Motor neuron (in vitro differentiated cells): Measurements from ENCODE around the gene CCDC116. TPM values are rescaled to one million over a fixed set of nuclear protein-coding genes. Genes with fewer than 3 reads are reported as not detected.
A peak's percentile ranks its signal among the peaks of the same experiment; 100 is the strongest.

Experiments used
- ATAC-seq, 8 experiments: fragments of 200-7000 bp; cut with Tn5 transposase; replicated peaks in 6 of 8; 2 replicates each; pipeline ENCODE4 v1.8.0; 2021; ENCODE audit warnings: mild to moderate bottlenecking in 8 of 8, moderate library complexity in 8 of 8
- H3K27ac ChIP-seq, 2 donors: fragments of 250-450 bp; sonication (Bioruptor Pico); 2 replicates each; pipeline ENCODE4 v1.9.0; 2021; ENCODE audit warnings: antibody characterized with exemption in 2 of 2, mild to moderate bottlenecking in 2 of 2, moderate library complexity in 1 of 2
- H3K4me1 ChIP-seq, 2 donors: fragments of 250-450 bp; sonication (Bioruptor Pico); replicated peaks in 1 of 2; 2 replicates each; pipeline ENCODE4 v1.6.1; 2021; ENCODE audit warnings: antibody characterized with exemption in 2 of 2, mild to moderate bottlenecking in 2 of 2, moderate library complexity in 1 of 2
- H3K4me3 ChIP-seq, 5 donors: fragments of 250-450 bp; sonication (Bioruptor Pico); 2 replicates each; pipeline ENCODE4 v1.9.0; 2021; ENCODE audit warnings: antibody characterized with exemption in 5 of 5, mild to moderate bottlenecking in 5 of 5, moderate library complexity in 4 of 5
- WGBS, 10 experiments: fragments of 450-650 bp; shearing (Covaris generic); methylation state at CpG; one replicate each; pipeline ENCODE4 v1.0.0; 2022; 5-methylcytosine and 5-hydroxymethylcytosine counted together
- in situ Hi-C, 9 experiments: fragments of 400-800 bp; cut with MboI; loops; one replicate each; pipeline ENCODE4 v1.15.0; 2021; ENCODE audit warnings: low sequenced_read_pairs in 9 of 9, low pct_unique_long_range_greater_than_20kb in 2 of 9; ENCODE audit not compliant: unreplicated experiment in 9 of 9
- total RNA-seq, 8 experiments: library from RNA; unstranded; fragments of 300-600 nt; gene quantifications; 2 replicates each; pipeline versions ENCODE4 v1.2.3 to v1.2.4, GENCODE V29; 2022

The CCDC116 gene, protein sequence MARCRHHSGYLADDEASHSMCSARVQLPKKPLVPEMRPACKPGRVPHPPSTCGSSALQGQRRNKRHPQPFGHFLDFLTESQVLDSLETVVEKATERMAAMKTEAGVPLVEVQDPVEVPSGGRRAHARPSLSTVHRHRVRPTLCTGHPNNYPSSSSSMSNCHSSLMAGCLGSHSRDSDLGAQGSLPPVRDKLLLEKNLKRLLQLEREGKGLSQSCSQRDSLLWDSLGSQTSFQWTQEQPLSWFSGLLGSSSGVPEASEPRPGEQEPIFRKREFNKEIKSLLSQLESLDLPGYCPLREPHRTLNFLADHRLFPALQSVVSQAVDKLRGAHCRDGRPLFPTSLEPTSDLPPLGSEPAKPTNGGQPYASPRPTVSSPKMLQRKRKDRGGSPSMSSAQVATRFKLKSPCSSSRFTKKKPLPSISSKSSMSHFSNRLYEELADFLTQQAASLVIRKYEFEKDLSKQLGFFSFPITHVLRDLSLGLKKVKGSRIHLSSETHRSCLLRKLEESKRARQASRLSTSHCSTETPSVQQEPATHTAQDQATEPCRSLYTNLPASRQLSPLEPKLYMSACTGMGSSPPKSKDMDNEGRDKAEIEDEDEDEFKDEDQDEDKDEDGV
- 1 to 10 TPM in 1 of 8 experiments, under 1 TPM in 7; 0.11 to 1.2 (median 0.31) TPM for total RNA-seq

DNA sequence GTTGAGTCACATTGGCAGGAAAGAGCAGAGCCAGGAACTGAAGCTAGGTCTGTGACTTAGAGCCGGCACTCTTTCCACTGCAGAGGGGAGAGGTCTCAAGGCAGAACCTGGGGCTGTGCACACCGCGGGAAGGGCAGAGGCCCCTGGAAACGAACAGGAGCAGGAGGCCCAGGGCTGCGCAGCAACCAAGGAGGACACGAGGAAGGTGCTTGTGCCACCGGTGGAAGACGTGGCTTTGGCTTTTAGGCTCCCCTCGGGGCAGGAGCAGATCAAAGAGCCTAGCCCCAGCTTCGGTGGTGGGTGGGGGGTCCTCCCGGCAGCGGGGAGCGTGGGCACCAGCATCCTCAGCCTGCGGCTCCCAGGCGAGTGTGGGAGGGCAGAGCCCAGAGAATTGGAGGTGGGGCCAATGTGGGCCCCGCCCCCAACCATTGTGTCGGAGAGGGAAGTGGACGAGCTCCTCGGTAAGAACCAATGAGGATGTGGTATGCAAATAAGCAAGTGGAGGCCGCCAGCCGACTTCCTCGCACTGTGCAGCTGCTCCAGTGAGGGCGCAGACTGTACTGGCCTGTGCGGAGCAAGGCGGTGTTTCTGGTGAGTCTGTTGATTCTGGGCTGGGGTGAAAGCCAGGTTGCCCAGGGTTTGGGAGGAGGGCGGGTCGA lies at the start of gene CCDC116:
Gene CCDC116, plus strand, starts transcription at position 524 of the 659 bp plus-strand sequence. CDS start 422 bp downstream, outside the sequence.
- H3K4me3 ChIP-seq: no peak within 1 kb of the TSS

GRCh38 chr22:21582801-21583740 lies 49.5 kb upstream of the CCDC116 start:
- Histone ChIP-seq H3K4me1 (peaks cover 0 to 5% of the 10 kb centered on the region in 2 donors), H3K27ac (peak overlapping the region in 1 of 2 donors; percentile 12), H3K4me3 (no peak overlapping the region)
- in situ Hi-C loops: loop anchor here in 1 of 9 experiments (25.0 kb wide), 1 partner anchor 104 kb away; no protein-coding TSS in a partner anchor
- no peak for ATAC-seq
- WGBS, 10 experiments: 60 to 100% (median 94%) methylated on average over 1 to 6 of the region's 10 CpGs; no CpG with 5 or more reads in 1 of the 10 experiments

More for the DNA sequence above, at the start of gene CCDC116:
- no peak for ATAC-seq
- in situ Hi-C loops: no loop called here
- Histone ChIP-seq H3K27ac (peak within 1 kb of the TSS; percentile 19 to 56), H3K4me1 (peaks cover 10 to 11% of the 10 kb centered on the region in 2 donors)
- WGBS, 10 experiments: 78 to 100% (median 80%) methylated on average over 1 to 3 of the region's 27 CpGs; no CpG with 5 or more reads in 7 of the 10 experiments

GRCh38 chr22:21585389-21585788 lies 47.2 kb upstream of the CCDC116 start:
- Histone ChIP-seq H3K27ac (peak overlapping the region in 1 of 2 donors; percentile 45), H3K4me1 (peaks cover 0 to 5% of the 10 kb centered on the region in 2 donors), H3K4me3 (no peak overlapping the region)
- in situ Hi-C loops: loop anchor here in 1 of 9 experiments (25.0 kb wide), 1 partner anchor 102 kb away; no protein-coding TSS in a partner anchor
- ATAC-seq: no peak
- 60 to 100% (median 90%) methylated on average over 1 to 2 of the region's 2 CpGs; no CpG with 5 or more reads in 5 of the 10 experiments for WGBS, 10 experiments

GRCh38 chr22:21587803-21588611 lies 44.6 kb upstream of the CCDC116 start:
- no peaks in the 10 kb centered on the region for H3K4me1 ChIP-seq
- no peak overlapping the region for H3K4me3 ChIP-seq
- peak in 3 of 8 experiments; percentile 17 to 43 (median 31) for ATAC-seq
- in situ Hi-C loops: loop anchor here in 1 of 9 experiments (25.0 kb wide), 1 partner anchor 99 kb away; no protein-coding TSS in a partner anchor
- peak overlapping the region in 1 of 2 donors; percentile 45 for H3K27ac ChIP-seq
- 50 to 100% (median 89%) methylated on average over 1 to 4 of the region's 4 CpGs; no CpG with 5 or more reads in 1 of the 10 experiments for WGBS, 10 experiments

DNA sequence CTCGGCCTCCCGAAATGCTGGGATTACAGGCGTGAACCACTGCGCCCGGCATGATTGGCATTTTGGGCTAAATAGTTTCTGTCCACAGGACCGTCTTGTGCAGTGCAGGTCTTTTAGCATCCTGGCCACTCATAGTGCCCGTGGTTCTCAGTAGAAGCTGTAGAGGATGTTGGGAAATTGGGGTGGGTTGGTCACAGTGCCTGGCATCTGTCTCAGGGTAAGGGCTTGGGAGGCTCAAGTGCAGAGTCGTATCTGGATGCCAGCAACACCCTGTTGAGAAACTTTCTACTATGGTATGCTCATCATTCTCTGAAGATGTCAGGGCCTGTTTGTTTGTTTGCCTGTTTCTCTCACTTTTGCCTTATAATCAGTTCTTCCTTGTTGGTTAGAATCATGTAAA lies 43.2 kb upstream of the CCDC116 start:
- no peak overlapping the region for H3K27ac ChIP-seq
- ATAC-seq: no peak
- H3K4me3 ChIP-seq: no peak overlapping the region
- no peaks in the 10 kb centered on the region for H3K4me1 ChIP-seq
- in situ Hi-C loops: loop anchor here in 1 of 9 experiments (25.0 kb wide), 1 partner anchor 98 kb away; no protein-coding TSS in a partner anchor
- WGBS, 10 experiments: 60 to 88% (median 80%) methylated on average over 1 to 3 of the region's 8 CpGs; no CpG with 5 or more reads in 5 of the 10 experiments

- Histone ChIP-seq H3K27ac (peak overlapping the region in 1 of 2 donors; percentile 49), H3K4me1 (no peaks in the 10 kb centered on the region), H3K4me3 (no peak overlapping the region)
- WGBS, 10 experiments: 73 to 100% (median 92%) methylated on average over 2 to 4 of the region's 9 CpGs; no CpG with 5 or more reads in 5 of the 10 experiments
- in situ Hi-C loops: loop anchor here in 1 of 9 experiments (25.0 kb wide), 1 partner anchor 96 kb away; no protein-coding TSS in a partner anchor
- no peak for ATAC-seq
Observed at GRCh38 chr22:21590809-21591641, 41.5 kb upstream of the CCDC116 start.

GRCh38 chr22:21591695-21592094 lies 40.9 kb upstream of the CCDC116 start:
- H3K4me1 ChIP-seq: no peaks in the 10 kb centered on the region
- ATAC-seq: no peak
- peak overlapping the region in 1 of 2 donors; percentile 49 for H3K27ac ChIP-seq
- in situ Hi-C loops: loop anchor here in 1 of 9 experiments (25.0 kb wide), 1 partner anchor 96 kb away; no protein-coding TSS in a partner anchor
- WGBS, 10 experiments: 57 to 100% (median 95%) methylated on average over 1 to 7 of the region's 9 CpGs; no CpG with 5 or more reads in 5 of the 10 experiments
- no peak overlapping the region for H3K4me3 ChIP-seq

GRCh38 chr22:21592422-21592821 lies 40.1 kb upstream of the CCDC116 start:
- Histone ChIP-seq H3K4me1 (no peaks in the 10 kb centered on the region), H3K27ac (peak overlapping the region in 1 of 2 donors; percentile 56), H3K4me3 (no peak overlapping the region)
- 80 to 100% (median 100%) methylated on average over 1 of the region's 3 CpGs; no CpG with 5 or more reads in 7 of the 10 experiments for WGBS, 10 experiments
- ATAC-seq: no peak
- in situ Hi-C loops: loop anchor here in 1 of 9 experiments (25.0 kb wide), 1 partner anchor 95 kb away; no protein-coding TSS in a partner anchor

- peak in 3 of 8 experiments; percentile 48 to 73 (median 50) for ATAC-seq
- Histone ChIP-seq H3K4me1 (no peaks in the 10 kb centered on the region), H3K27ac (peak overlapping the region; percentile 18 to 42), H3K4me3 (no peak overlapping the region)
- 65 to 94% (median 89%) methylated on average over 2 to 5 of the region's 11 CpGs; no CpG with 5 or more reads in 4 of the 10 experiments for WGBS, 10 experiments
- in situ Hi-C loops: loop anchor here in 1 of 9 experiments (25.0 kb wide), 1 partner anchor 94 kb away; no protein-coding TSS in a partner anchor
Observed at GRCh38 chr22:21593406-21594232, 38.9 kb upstream of the CCDC116 start.
